Gastroesophageal sphincter (tissue), 4 donors: ENCODE data around the gene VTI1A. TPM values are rescaled to one million over a fixed set of nuclear protein-coding genes. Genes with fewer than 3 reads are reported as not detected.

Experiments
- ATAC-seq: fragments of 150-250 bp; one replicate; pipeline ENCODE4 v1.9.1; 2016; ENCODE audit warnings: mild to moderate bottlenecking, moderate library complexity
- H3K27ac ChIP-seq, 4 donors: fragments of 200-600 bp; sonication (generic) in 3 of 4; 1 replicate in 3 of 4; 2 replicates in 1 of 4; pipeline ENCODE4 v1.5.1; 2016 to 2019
- H3K27me3 ChIP-seq: fragments of 200-600 bp; sonication (generic); one replicate; pipeline ENCODE4 v1.5.1; 2019
- H3K36me3 ChIP-seq, 2 donors: fragments of 200-600 bp; sonication (generic); one replicate each; pipeline ENCODE4 v1.5.1; 2019; ENCODE audit warnings: control low read depth in 1 of 2
- H3K4me1 ChIP-seq, 3 donors: fragments of 200-600 bp; sonication (generic); 1 replicate in 2 of 3; 2 replicates in 1 of 3; pipeline ENCODE4 v1.5.1; 2016 to 2019; ENCODE audit warnings: control low read depth in 2 of 3
- H3K4me3 ChIP-seq, 2 donors: fragments of 200-600 bp; sonication (generic); one replicate each; pipeline ENCODE4 v1.5.1; 2019; ENCODE audit warnings: mild to moderate bottlenecking in 1 of 2, moderate library complexity in 1 of 2
- H3K9me3 ChIP-seq, 3 donors: fragments of 200-600 bp; sonication (generic); one replicate each; pipeline ENCODE4 v1.5.1; 2017 to 2019; ENCODE audit warnings: control low read depth in 2 of 3
- CTCF ChIP-seq, 4 experiments: fragments of 200-600 bp in 2 of 4; fragments of 450-650 bp in 2 of 4; sonication (generic) in 1 of 4; IDR thresholded peaks; one replicate each; pipeline ENCODE4 v1.5.1; 2017 to 2019; ENCODE audit warnings: antibody characterized with exemption in 4 of 4, mild to moderate bottlenecking in 2 of 4, moderate library complexity in 2 of 4
- EP300 ChIP-seq: sonication (generic); formaldehyde crosslinking; IDR thresholded peaks from one replicate; pipeline ENCODE4 v1.6.1; 2017; ENCODE audit warnings: antibody characterized with exemption, mild to moderate bottlenecking
- POLR2A ChIP-seq, 2 donors: fragments of 450-650 bp; IDR thresholded peaks; one replicate each; pipeline ENCODE4 v1.6.1; 2017; ENCODE audit warnings: antibody characterized with exemption in 2 of 2, mild to moderate bottlenecking in 2 of 2, moderate library complexity in 1 of 2
- POLR2AphosphoS5 ChIP-seq: sonication (generic); formaldehyde crosslinking; IDR thresholded peaks from one replicate; pipeline ENCODE4 v1.6.1; 2017; ENCODE audit warnings: antibody characterized with exemption
- WGBS, 2 donors: methylation state at CpG; one replicate each; pipeline ENCODE4 v1.1.5; 2018; ENCODE audit warnings: low coverage in 1 of 2; 5-methylcytosine and 5-hydroxymethylcytosine counted together
- total RNA-seq, 4 donors: library from RNA; depleted of rRNA; stranded (reverse); fragments of >200 nt; gene quantifications; one replicate each; pipeline ENCODE4 v1.1.0, GENCODE V29; 2016

The VTI1A gene
- total RNA-seq, 4 donors from 2014 or later, result 19.6 to 81.9 (median 43.1) TPM

GRCh38 chr10:112812586-112812985 lies 365.6 kb downstream of the VTI1A start:
- Histone ChIP-seq H3K4me3 (no peak overlapping the region), H3K27me3 (no peaks in the 10 kb centered on the region), H3K4me1 (peaks cover 0 to 11% (median 4%) of the 10 kb centered on the region in 3 donors), H3K9me3 (no peaks in the 10 kb centered on the region), H3K27ac (no peak overlapping the region), H3K36me3 (peaks cover 0 to 4% of the 10 kb centered on the region in 2 donors)
- WGBS, 2 donors, result 25 to 61% methylated on average over 1 to 2 of the region's 3 CpGs
- TF ChIP-seq POLR2AphosphoS5 (no peak), CTCF (IDR thresholded peaks at IDR 0.05) (no peak), EP300 (no peak), POLR2A (IDR thresholded peaks at IDR 0.05) (no peak)
- no peak for ATAC-seq

- Histone ChIP-seq H3K27me3 (no peaks in the 10 kb centered on the region), H3K27ac (no peak overlapping the region), H3K36me3 (peaks cover 0 to 4% of the 10 kb centered on the region in 2 donors), H3K4me1 (peaks cover 0 to 11% (median 4%) of the 10 kb centered on the region in 3 donors), H3K4me3 (no peak overlapping the region), H3K9me3 (no peaks in the 10 kb centered on the region)
- no peak for TF ChIP-seq CTCF (IDR thresholded peaks at IDR 0.05)
- TF ChIP-seq EP300, result no peak
- 86 to 95% methylated on average over 8 to 14 of the region's 16 CpGs for WGBS, 2 donors
- no peak for ATAC-seq
These were observed 367.0 kb downstream of the VTI1A start for GRCh38 chr10:112813866-112814591.

- H3K27ac ChIP-seq, result peak overlapping the region in 3 of 4 donors; percentile 20 to 55 (median 38)
- ATAC-seq, result peak; percentile 7
These were observed 368.4 kb downstream of the VTI1A start for GRCh38 chr10:112815269-112816032.

GRCh38 chr10:112816033-112816430 lies 369.0 kb downstream of the VTI1A start:
- WGBS, 2 donors, result 58 to 69% methylated on average over 4 of the region's 4 CpGs
- H3K9me3 ChIP-seq, result no peaks in the 10 kb centered on the region
- TF ChIP-seq POLR2AphosphoS5 (no peak), CTCF (IDR thresholded peaks at IDR 0.05) (no peak), EP300 (no peak), POLR2A (IDR thresholded peaks at IDR 0.05) (no peak)
- peak overlapping the region in 3 of 4 donors; percentile 8 to 55 (median 38) for H3K27ac ChIP-seq
- ATAC-seq, result no peak
- H3K36me3 ChIP-seq, result peaks cover 0 to 4% of the 10 kb centered on the region in 2 donors
- H3K27me3 ChIP-seq, result no peaks in the 10 kb centered on the region
- no peak overlapping the region for H3K4me3 ChIP-seq
- peaks cover 0 to 11% (median 4%) of the 10 kb centered on the region in 3 donors for H3K4me1 ChIP-seq

More at GRCh38 chr10:112815269-112816032, 368.4 kb downstream of the VTI1A start:
- no peak for TF ChIP-seq POLR2A (IDR thresholded peaks at IDR 0.05)
- TF ChIP-seq EP300, result no peak
- no peak for TF ChIP-seq POLR2AphosphoS5
- TF ChIP-seq CTCF (IDR thresholded peaks at IDR 0.05), result no peak
- H3K36me3 ChIP-seq, result peaks cover 0 to 4% of the 10 kb centered on the region in 2 donors
- H3K4me1 ChIP-seq, result peaks cover 0 to 11% (median 4%) of the 10 kb centered on the region in 3 donors
- 48 to 66% methylated on average over 8 to 16 of the region's 16 CpGs for WGBS, 2 donors
- no peak overlapping the region for H3K4me3 ChIP-seq
- H3K9me3 ChIP-seq, result no peaks in the 10 kb centered on the region
- H3K27me3 ChIP-seq, result no peaks in the 10 kb centered on the region
